PFSK-1 (cell line): ENCODE measurements around the gene ZW10.

ENCODE experiments used
- FOXP2 ChIP-seq: optimal IDR thresholded peaks from 2 replicates; pipeline ENCODE3; 2011; ENCODE audit warnings: borderline replicate concordance, control low read depth, inconsistent platforms; ENCODE audit not compliant: insufficient read depth; ENCODE audit errors: extremely low read length, extremely low read depth
- POLR2AphosphoS5 ChIP-seq: IDR thresholded peaks from 2 replicates; pipeline ENCODE4 v1.6.1; 2012; ENCODE audit warnings: low read depth, mild to moderate bottlenecking, control low read depth, low read length, moderate library complexity
- REST ChIP-seq, 2 experiments: IDR thresholded peaks; 2 replicates each; pipeline versions ENCODE4 v1.6.1 to v1.8.0; 2011 to 2012; ENCODE audit warnings: low read depth in 2 of 2, low read length in 2 of 2, control low read depth in 1 of 2, inconsistent platforms in 1 of 2, mild to moderate bottlenecking in 1 of 2, moderate library complexity in 1 of 2; ENCODE audit not compliant: insufficient read depth in 1 of 2
- SIN3A ChIP-seq: IDR thresholded peaks from 2 replicates; pipeline ENCODE4 v1.6.1; 2012; ENCODE audit warnings: mild to moderate bottlenecking, low read length, moderate library complexity, borderline replicate concordance; ENCODE audit not compliant: insufficient read depth
- TAF1 ChIP-seq: IDR thresholded peaks from 2 replicates; pipeline ENCODE4 v1.6.1; 2012; ENCODE audit warnings: low read length, control low read depth, borderline replicate concordance; ENCODE audit not compliant: insufficient read depth

ZW10 gene

GRCh38 chr11:113760241-113760640, 13.3 kb downstream of the ZW10 start:
- no peak for TF ChIP-seq SIN3A
- no peak for TF ChIP-seq FOXP2
- no peak for TF ChIP-seq REST (IDR thresholded peaks at IDR 0.05; ENCODE audit: insufficient read depth in 1 of 2, low read depth in 2 of 2, low read length in 2 of 2)
- no peak for TF ChIP-seq POLR2AphosphoS5
- TF ChIP-seq TAF1 = no peak

- TF ChIP-seq SIN3A = no peak
- TF ChIP-seq TAF1 = no peak
- TF ChIP-seq POLR2AphosphoS5 = no peak
- no peak for TF ChIP-seq REST (IDR thresholded peaks at IDR 0.05; ENCODE audit: insufficient read depth in 1 of 2, low read depth in 2 of 2, low read length in 2 of 2)
- no peak for TF ChIP-seq FOXP2
Observed at GRCh38 chr11:113752932-113753331, 20.6 kb downstream of the ZW10 start.

GRCh38 chr11:113736323-113736722, 37.2 kb downstream of the ZW10 start:
- TF ChIP-seq SIN3A = no peak
- TF ChIP-seq REST (IDR thresholded peaks at IDR 0.05; ENCODE audit: insufficient read depth in 1 of 2, low read depth in 2 of 2, low read length in 2 of 2) = no peak
- TF ChIP-seq POLR2AphosphoS5 = no peak
- no peak for TF ChIP-seq TAF1
- no peak for TF ChIP-seq FOXP2

- no peak for TF ChIP-seq POLR2AphosphoS5
- no peak for TF ChIP-seq TAF1
- no peak for TF ChIP-seq FOXP2
- TF ChIP-seq SIN3A = no peak
- TF ChIP-seq REST (IDR thresholded peaks at IDR 0.05; ENCODE audit: insufficient read depth in 1 of 2, low read depth in 2 of 2, low read length in 2 of 2) = no peak
Observed at GRCh38 chr11:113732092-113732491, 41.4 kb downstream of the ZW10 start.

GRCh38 chr11:113730887-113731726, 42.4 kb downstream of the ZW10 start:
- TF ChIP-seq FOXP2 = no peak
- TF ChIP-seq POLR2AphosphoS5 = no peak
- no peak for TF ChIP-seq TAF1
- no peak for TF ChIP-seq REST (IDR thresholded peaks at IDR 0.05; ENCODE audit: insufficient read depth in 1 of 2, low read depth in 2 of 2, low read length in 2 of 2)
- TF ChIP-seq SIN3A = no peak
